ENCODE data around the gene SH3GL1. TPM values are rescaled to one million over a fixed set of nuclear protein-coding genes. Genes with fewer than 3 reads are reported as not detected.

SH3GL1 gene
- total and polyA plus RNA-seq, 2 experiments from 2014 or later, result 73.1 to 89.5 TPM

GRCh38 chr19:4434391-4434790, 34.0 kb upstream of the SH3GL1 start:
- Histone ChIP-seq H3K79me2 (replicated peaks; ENCODE audit: insufficient read depth) (peaks cover 39% of the 10 kb centered on the region), H3K4me1 (ENCODE audit: insufficient read depth) (no peaks in the 10 kb centered on the region), H3K9me2 (ENCODE audit: insufficient read depth) (no peaks in the 10 kb centered on the region), H3F3A (replicated peaks; ENCODE audit: low read depth) (peaks cover 13% of the 10 kb centered on the region), H3K4me2 (no peak overlapping the region), H2AFZ (no peak overlapping the region), H3K36me3 (ENCODE audit: insufficient read depth) (peaks cover 68% of the 10 kb centered on the region), H3K27ac (ENCODE audit: low read depth) (peak overlapping the region; percentile 63; the same call in 1 of the 2 replicates), H3K4me3 (no peak overlapping the region), H3K27me3 (ENCODE audit: insufficient read depth) (no peaks in the 10 kb centered on the region), H4K20me1 (replicated peaks; ENCODE audit: insufficient read depth) (peaks cover 28% of the 10 kb centered on the region)
- peaks cover 13% of the 10 kb centered on the region for H3K27me3 Mint-ChIP-seq (ENCODE audit: insufficient read depth, low read depth, poor library complexity)
- no peak for DNase-seq (ENCODE audit: low spot score)
- TF ChIP-seq ZNF114 (CRISPR knock-in tag; IDR thresholded peaks at IDR 0.05) (no peak), EZH2 (IDR thresholded peaks at IDR 0.05; ENCODE audit: low read depth, unreplicated experiment) (no peak), STAT1 (IDR thresholded peaks at IDR 0.05; ENCODE audit: unreplicated experiment) (no peak), CREB1 (CRISPR knock-in tag; IDR thresholded peaks at IDR 0.05; ENCODE audit: low read depth) (no peak), ZNF331 (CRISPR knock-in tag; IDR thresholded peaks at IDR 0.05; ENCODE audit: low read depth) (no peak), REST (IDR thresholded peaks at IDR 0.05; ENCODE audit: unreplicated experiment) (no peak), EZH2phosphoT487 (IDR thresholded peaks at IDR 0.05; ENCODE audit: unreplicated experiment) (no peak), ETS1 (IDR thresholded peaks at IDR 0.05) (no peak), NANOG (IDR thresholded peaks at IDR 0.05; ENCODE audit: borderline replicate concordance) (no peak), POLR2AphosphoS5 (IDR thresholded peaks at IDR 0.05; ENCODE audit: low read depth) (no peak), CTCF (conservative IDR thresholded peaks at IDR 0.05; ENCODE audit: low read depth in 2 of 2) (no peak), JUNB (IDR thresholded peaks at IDR 0.05; ENCODE audit: unreplicated experiment) (no peak), ZNF462 (CRISPR knock-in tag; IDR thresholded peaks at IDR 0.05) (no peak)
- no peaks in the 10 kb centered on the region; the same call in 2 of the 3 replicates for H3K4me1 Mint-ChIP-seq
- H3K27ac Mint-ChIP-seq, result no peak overlapping the region
- H3K9me3 Mint-ChIP-seq, result no peaks in the 10 kb centered on the region; the same call in 2 of the 3 replicates
- ATAC-seq, result no peak
- no peak overlapping the region for H3K4me3 Mint-ChIP-seq
- peaks cover 100% of the 10 kb centered on the region for H3K36me3 Mint-ChIP-seq (ENCODE audit: low read depth)
